Uterus (tissue), 2 donors: ENCODE data around the gene MYOZ1.

Experiments
- POLR2A ChIP-seq, 2 donors: fragments of 450-650 bp; IDR thresholded peaks; one replicate each; pipeline ENCODE4 v1.6.1; 2016; ENCODE audit warnings: antibody characterized with exemption in 2 of 2, mild to moderate bottlenecking in 1 of 2, moderate library complexity in 1 of 2
- TF ChIP-seq, protein P1 (sequence below), 4 experiments: fragments of 200-600 bp in 2 of 4; fragments of 450-650 bp in 2 of 4; sonication (generic) in 2 of 4; IDR thresholded peaks; one replicate each; pipeline ENCODE4 v1.5.1; 2016 to 2019; ENCODE audit warnings: antibody characterized with exemption in 4 of 4, mild to moderate bottlenecking in 2 of 4, moderate library complexity in 1 of 4

DNA sequence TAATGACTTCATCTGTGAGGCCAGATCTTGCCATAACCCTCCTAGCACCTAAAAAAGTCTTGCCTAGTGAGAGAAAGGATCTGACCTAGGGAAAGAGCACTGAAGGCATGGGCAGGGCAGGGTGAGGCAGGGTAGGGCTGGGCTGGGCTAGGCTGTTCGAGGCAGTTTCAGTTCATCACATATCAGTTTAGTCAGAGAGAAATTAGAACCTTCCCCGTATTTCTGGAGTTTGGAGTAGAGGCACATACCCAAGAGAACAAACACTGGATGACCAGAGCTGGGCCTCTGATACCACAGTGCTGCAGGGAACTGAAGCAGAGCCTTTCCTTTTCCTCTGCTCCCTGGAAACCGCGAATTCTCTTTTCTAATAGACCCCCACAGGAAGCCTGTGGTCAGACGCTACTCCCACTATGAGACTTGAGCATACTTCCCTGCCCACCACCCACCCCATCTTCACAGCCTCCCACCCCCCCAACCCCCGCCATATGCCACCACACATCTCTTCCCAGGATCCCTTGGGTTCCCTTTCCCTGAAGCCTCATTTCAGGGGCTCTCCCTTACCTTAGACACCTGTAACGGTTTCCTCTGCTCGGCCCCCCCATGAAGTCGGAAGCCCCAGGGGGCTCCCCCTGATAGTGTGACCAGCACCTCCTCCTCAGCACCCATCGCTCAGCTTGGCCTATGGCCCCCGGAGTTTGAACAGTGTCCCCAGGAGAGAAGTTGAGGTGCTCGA, 14.1 kb upstream of the MYOZ1 start:
- TF ChIP-seq, protein P1, sequence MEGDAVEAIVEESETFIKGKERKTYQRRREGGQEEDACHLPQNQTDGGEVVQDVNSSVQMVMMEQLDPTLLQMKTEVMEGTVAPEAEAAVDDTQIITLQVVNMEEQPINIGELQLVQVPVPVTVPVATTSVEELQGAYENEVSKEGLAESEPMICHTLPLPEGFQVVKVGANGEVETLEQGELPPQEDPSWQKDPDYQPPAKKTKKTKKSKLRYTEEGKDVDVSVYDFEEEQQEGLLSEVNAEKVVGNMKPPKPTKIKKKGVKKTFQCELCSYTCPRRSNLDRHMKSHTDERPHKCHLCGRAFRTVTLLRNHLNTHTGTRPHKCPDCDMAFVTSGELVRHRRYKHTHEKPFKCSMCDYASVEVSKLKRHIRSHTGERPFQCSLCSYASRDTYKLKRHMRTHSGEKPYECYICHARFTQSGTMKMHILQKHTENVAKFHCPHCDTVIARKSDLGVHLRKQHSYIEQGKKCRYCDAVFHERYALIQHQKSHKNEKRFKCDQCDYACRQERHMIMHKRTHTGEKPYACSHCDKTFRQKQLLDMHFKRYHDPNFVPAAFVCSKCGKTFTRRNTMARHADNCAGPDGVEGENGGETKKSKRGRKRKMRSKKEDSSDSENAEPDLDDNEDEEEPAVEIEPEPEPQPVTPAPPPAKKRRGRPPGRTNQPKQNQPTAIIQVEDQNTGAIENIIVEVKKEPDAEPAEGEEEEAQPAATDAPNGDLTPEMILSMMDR (IDR thresholded peaks at IDR 0.05), result no peak
- no peak for TF ChIP-seq POLR2A (IDR thresholded peaks at IDR 0.05)
